Measurements from ENCODE around the gene SORCS3.
A peak's percentile ranks its signal among the peaks of the same experiment; 100 is the strongest.

SORCS3 gene

DNA sequence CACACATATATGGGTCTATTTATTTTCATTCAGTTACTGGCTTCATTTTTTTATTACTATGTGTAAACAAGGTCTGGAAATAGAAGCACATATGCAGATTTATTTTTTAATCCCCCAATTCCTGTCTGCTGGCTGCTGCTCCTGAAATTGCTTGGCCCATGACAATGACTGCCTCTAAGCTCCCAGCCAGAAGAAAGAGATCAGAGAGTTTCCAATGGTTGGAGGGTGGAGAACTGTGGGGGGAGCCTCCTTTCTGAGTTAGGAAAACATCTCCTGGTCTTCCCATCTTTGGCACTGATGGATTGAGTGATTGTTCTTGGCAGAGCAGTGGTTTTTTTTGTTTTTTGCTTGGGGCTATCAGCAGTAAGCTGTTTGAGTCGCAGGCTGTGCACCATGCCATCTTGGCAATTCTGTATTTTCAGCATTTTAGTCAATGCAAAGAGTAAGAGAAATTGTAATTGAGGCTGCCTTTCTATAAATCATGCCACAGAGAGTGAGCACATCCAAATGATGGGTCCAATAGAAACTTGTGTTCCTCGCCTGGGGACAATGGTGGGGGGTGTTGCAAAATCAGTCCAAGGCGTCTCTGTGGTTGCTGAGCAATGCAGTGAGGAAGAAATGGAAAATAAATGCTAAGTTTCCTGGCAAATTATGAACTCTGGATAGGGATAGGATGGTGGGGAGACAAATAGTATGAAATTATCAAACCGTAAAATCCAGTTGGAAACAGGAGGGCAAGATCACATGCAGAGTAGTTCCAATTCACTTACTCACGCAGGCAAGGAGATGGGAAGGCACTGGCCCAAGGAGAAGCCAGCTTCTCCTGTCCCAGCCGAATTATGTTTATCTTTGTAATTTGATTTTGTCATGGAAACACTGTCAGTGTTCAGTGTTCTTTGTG lies 382.4 kb downstream of the SORCS3 start:
- DNase-seq (ENCODE audit: low spot score): no peak

GRCh38 chr10:105024184-105024583 lies 383.1 kb downstream of the SORCS3 start:
- DNase-seq (ENCODE audit: low spot score): no peak

DNA sequence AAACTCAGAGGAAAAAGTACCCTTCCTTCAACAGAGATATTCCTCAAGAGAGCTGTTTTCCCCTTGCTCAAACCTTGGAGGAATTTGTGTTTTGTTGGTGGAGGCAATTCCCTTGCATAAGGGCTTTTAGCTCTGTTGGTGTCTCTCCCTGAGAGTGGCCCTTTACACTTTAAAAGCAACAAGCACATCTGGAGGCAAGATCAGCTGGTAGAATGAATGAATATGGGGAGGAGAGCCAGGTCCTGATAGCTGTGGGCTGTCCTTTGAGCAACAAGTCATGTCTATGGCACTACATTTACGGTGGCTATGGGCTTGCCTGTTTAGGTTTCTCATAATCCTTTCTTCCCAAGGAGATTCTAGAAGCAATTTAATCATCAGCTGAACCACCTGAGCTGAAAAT lies 384.0 kb downstream of the SORCS3 start:
- DNase-seq (ENCODE audit: low spot score): no peak

DNA sequence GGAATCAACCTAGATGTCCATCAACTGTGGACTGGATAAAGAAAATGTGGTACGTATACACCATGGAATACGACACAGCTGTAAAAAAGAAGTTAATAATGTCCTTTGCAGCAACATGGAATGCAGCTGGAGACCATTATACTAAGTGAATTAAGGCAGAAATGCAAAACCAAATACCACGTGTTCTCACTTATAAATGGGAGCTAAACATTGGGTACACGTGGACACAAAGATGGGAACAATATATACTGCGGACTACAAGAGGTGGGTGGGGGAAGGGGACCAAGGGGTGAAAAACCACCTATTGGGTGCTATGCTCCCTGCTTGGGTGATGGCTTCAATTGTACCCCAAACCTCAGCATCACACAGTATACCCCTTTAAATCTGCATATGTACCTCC lies 385.5 kb downstream of the SORCS3 start:
- DNase-seq (ENCODE audit: low spot score): no peak

- DNase-seq (ENCODE audit: low spot score): no peak
Measured at GRCh38 chr10:105029286-105029685, 388.2 kb downstream of the SORCS3 start.

DNA sequence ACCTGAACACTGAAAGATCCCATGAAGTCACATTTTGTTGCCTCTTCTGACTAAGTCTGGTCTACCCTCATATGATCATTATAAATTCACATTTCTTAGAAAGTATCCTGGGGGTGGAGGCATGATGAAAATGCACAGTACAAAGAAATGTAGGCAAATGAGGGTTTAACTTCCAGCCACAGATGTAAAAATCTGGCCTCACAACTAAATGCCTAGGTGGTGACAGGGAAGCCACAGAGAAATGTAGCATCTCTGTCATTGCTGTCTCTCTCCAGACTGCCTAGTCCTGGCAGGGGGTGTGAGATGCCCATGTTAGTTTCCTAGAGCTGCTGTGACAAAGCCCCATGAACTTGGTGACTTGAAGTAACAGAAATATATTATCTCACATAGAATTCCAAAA lies 395.9 kb downstream of the SORCS3 start:
- DNase-seq (ENCODE audit: low spot score): no peak

DNA sequence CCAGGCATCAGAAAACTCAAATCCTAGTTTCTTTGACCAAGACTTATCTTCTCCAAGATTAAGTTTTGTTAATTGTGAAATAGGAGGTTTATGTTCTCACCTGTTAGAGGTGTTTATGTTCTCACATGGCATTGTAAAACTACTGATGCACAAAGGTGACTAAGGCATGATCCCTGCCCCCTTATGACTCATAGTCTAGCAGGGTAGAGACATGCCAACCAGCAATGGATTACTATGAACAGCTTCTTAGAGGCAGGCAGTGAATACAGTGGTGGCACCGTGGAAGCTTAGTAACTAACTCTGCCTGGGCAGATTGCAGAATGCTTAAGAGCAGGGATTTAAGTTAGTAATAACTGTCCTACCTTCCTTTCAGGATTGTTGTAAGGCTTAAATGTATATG lies 400.9 kb downstream of the SORCS3 start:
- DNase-seq (ENCODE audit: low spot score): no peak

DNA sequence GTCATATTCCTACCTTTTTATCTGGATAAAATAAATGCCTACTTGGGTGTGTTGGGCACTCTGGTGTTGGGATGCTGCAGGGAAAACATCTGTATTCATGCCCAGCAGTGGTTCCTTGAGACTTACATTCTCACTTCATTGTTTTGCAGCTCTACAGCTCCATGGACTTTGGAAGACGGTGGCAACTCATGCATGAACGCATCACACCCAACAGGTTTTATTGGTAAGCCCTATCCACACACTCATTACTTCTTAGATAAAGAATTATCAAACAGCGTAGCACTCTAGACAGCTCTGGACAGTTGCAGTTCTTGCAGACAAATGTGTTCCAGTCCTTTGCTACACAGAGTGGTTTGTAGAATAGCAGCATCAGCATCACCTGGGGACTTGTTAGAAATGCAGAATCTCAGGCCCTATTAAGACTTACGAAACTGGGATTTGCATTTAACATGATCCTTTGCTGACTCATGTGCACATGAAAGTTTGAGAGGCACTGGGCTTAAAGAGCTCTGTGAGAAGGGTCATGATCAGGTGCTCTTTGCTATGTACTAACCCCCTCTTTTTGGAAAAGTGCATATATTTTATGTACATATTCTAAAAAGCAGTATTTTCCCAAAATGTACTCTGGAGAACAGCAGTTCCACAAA lies 401.9 kb downstream of the SORCS3 start:
- no peak for DNase-seq (ENCODE audit: low spot score)

- DNase-seq (ENCODE audit: low spot score): no peak
Measured at GRCh38 chr10:105044902-105045301, 403.8 kb downstream of the SORCS3 start.

DNA sequence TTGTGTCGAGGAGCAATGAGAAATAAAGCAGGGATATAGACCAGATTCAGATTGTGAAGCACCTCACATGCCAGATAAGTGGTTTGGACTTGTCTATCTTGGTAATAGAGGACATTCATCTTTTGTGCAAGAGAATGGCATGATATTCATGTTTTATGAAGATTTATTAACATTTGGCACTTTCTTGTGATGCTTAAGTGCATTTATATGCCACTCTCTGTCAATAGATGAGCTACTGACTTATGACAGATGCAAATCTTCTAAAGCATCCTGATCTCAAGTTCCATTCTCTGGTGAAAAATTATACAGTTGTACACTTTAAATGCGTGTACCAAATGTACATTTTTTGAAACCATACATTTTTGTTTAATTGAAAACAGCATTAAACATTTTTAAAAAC lies 415.3 kb downstream of the SORCS3 start:
- no peak for DNase-seq (ENCODE audit: low spot score)

DNA sequence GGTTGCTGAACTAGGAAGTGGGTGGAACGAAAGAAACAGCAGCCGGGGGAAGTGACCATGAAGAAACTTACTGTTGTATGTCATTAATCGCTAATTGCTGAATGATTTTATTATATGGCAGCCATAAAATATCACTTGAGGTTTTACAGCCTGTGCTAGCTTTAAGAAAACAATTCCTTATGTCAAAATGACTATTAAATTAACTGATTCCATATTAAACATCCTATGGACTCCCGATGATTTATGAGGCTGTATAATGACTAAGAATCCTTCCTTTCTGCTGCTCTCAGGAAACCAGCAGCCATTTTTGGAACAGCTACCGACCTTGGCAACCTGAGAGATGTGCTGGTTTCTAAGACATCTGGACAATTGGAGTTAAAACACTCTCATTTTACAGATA lies 421.9 kb downstream of the SORCS3 start:
- DNase-seq (ENCODE audit: low spot score): no peak

GRCh38 chr10:105063796-105064195 lies 422.7 kb downstream of the SORCS3 start:
- DNase-seq (ENCODE audit: low spot score): peak; percentile 32

DNA sequence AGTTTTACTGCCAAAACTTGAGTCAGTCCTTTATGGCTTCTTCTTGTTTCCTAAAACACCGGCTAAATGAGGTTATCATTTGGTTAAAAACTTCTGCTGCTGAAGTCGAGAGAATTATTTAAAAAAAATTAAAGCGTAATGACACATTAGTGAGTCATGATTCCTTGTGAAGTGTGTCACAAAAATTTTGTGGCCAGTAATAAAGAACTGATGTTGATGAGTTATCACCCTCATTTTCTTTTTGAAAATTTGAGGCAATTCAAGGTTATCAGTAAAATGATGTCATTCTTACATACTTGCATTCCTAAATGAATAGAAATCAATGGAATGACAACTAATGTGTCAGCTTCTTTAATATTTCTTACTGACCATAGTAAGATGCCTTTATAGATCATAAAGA lies 427.4 kb downstream of the SORCS3 start:
- no peak for DNase-seq (ENCODE audit: low spot score)

DNA sequence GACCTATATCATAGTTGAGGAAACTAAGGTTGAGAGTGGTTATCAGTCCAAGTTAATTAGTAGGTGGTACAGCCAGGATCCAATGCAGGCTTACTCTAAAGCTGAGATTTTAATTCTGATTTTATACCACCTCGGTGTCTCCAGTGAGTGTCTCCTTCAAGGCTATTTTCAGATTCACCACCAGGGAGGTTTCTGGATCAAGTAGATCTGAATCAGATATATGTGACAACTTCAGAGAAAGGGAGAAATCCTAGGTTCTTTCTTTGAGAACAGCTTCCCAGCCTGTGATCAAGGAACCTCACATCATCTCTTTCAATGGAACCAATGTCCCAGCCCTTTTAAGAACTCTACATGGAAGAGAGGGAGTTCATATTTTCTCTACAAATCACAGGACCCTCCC lies 429.2 kb downstream of the SORCS3 start:
- no peak for DNase-seq (ENCODE audit: low spot score)

GRCh38 chr10:105070952-105071351 lies 429.9 kb downstream of the SORCS3 start:
- no peak for DNase-seq (ENCODE audit: low spot score)

GRCh38 chr10:105071980-105072379 lies 430.9 kb downstream of the SORCS3 start:
- no peak for DNase-seq (ENCODE audit: low spot score)

- no peak for DNase-seq (ENCODE audit: low spot score)
Measured at GRCh38 chr10:105073999-105074398, 432.9 kb downstream of the SORCS3 start.

- DNase-seq (ENCODE audit: low spot score): no peak
Measured at GRCh38 chr10:105075031-105075430, 433.9 kb downstream of the SORCS3 start.

- no peak for DNase-seq (ENCODE audit: low spot score)
Measured at GRCh38 chr10:105085980-105086379, 444.9 kb downstream of the SORCS3 start.

GRCh38 chr10:105094048-105094447 lies 453.0 kb downstream of the SORCS3 start:
- DNase-seq (ENCODE audit: low spot score): no peak

DNA sequence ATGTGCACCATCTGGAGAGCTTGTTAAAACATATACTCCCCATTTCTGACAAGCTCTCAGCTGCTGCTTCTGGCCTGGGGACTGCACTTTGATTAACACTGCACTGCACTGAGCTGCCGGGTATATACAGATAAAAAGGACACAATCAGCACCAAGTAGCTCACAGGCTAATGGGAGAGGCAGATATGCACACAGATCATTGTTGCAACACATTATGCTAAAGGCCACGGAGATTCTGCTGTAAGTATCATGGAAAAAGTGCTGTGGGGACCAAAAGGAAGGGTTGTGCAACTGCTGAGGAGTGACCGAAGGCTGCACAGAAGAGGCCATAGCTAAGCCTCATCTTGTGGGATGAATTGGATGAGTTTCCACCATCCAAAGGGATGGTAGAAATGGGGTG lies 455.2 kb downstream of the SORCS3 start:
- DNase-seq (ENCODE audit: low spot score): no peak

GRCh38 chr10:105102977-105103376 lies 461.9 kb downstream of the SORCS3 start:
- DNase-seq (ENCODE audit: low spot score): no peak

- DNase-seq (ENCODE audit: low spot score): no peak
Measured at GRCh38 chr10:105104297-105104696, 463.2 kb downstream of the SORCS3 start.

GRCh38 chr10:105109164-105109563 lies 468.1 kb downstream of the SORCS3 start:
- DNase-seq (ENCODE audit: low spot score): no peak

Data from D341Med (cell line).